Stimulated activated naive CD8-positive, alpha-beta T cell treated with anti-CD3 and anti-CD28 coated beads, Interleukin-15, Interleukin-2, amounts not matched to agents 100 ng/mL and 50 ng/mL, for 24 hours (primary cell): ENCODE data around the gene EFCAB5.

Source experiments
- H3K27ac Mint-ChIP-seq: one replicate; pipeline ENCODE4 v1.8.0; 2021; ENCODE audit warnings: mild to moderate bottlenecking, mixed read lengths
- H3K27me3 Mint-ChIP-seq: one replicate; pipeline ENCODE4 v1.8.0; 2021; ENCODE audit warnings: mixed read lengths
- H3K36me3 Mint-ChIP-seq: one replicate; pipeline ENCODE4 v1.8.0; 2021; ENCODE audit warnings: low read depth, mixed read lengths
- H3K4me1 Mint-ChIP-seq: one replicate; pipeline ENCODE4 v1.8.0; 2021; ENCODE audit warnings: low read depth, mixed read lengths
- H3K4me3 Mint-ChIP-seq: one replicate; pipeline ENCODE4 v1.8.0; 2021; ENCODE audit warnings: mild to moderate bottlenecking, mixed read lengths
- H3K9me3 Mint-ChIP-seq: one replicate; pipeline ENCODE4 v1.8.0; 2021; ENCODE audit warnings: mixed read lengths

The EFCAB5 gene

GRCh38 chr17:30091121-30091670 is 149.8 kb downstream of the EFCAB5 start:
- Mint-ChIP-seq H3K4me3 (no peak overlapping the region), H3K9me3 (peaks cover 4% of the 10 kb centered on the region), H3K27ac (no peak overlapping the region), H3K27me3 (peaks cover 41% of the 10 kb centered on the region), H3K36me3 (no peaks in the 10 kb centered on the region), H3K4me1 (peaks cover 8% of the 10 kb centered on the region)

GRCh38 chr17:30091771-30092170 is 150.3 kb downstream of the EFCAB5 start:
- Mint-ChIP-seq H3K4me3 (no peak overlapping the region), H3K27ac (no peak overlapping the region), H3K4me1 (peaks cover 8% of the 10 kb centered on the region), H3K9me3 (peaks cover 4% of the 10 kb centered on the region), H3K27me3 (peaks cover 41% of the 10 kb centered on the region), H3K36me3 (no peaks in the 10 kb centered on the region)

GRCh38 chr17:30092886-30093285 is 151.5 kb downstream of the EFCAB5 start:
- no peaks in the 10 kb centered on the region for H3K36me3 Mint-ChIP-seq
- H3K27me3 Mint-ChIP-seq, result peaks cover 40% of the 10 kb centered on the region
- no peak overlapping the region for H3K4me3 Mint-ChIP-seq

GRCh38 chr17:30093463-30094147 is 152.2 kb downstream of the EFCAB5 start:
- Mint-ChIP-seq H3K4me1 (peaks cover 8% of the 10 kb centered on the region), H3K9me3 (no peaks in the 10 kb centered on the region), H3K36me3 (no peaks in the 10 kb centered on the region), H3K27ac (no peak overlapping the region), H3K4me3 (no peak overlapping the region), H3K27me3 (peaks cover 40% of the 10 kb centered on the region)

More at GRCh38 chr17:30092886-30093285, 151.5 kb downstream of the EFCAB5 start:
- Mint-ChIP-seq H3K27ac (no peak overlapping the region), H3K9me3 (no peaks in the 10 kb centered on the region), H3K4me1 (peaks cover 8% of the 10 kb centered on the region)

GRCh38 chr17:30095507-30096244 is 154.2 kb downstream of the EFCAB5 start:
- H3K27ac Mint-ChIP-seq, result no peak overlapping the region
- H3K27me3 Mint-ChIP-seq, result peaks cover 31% of the 10 kb centered on the region
- H3K4me1 Mint-ChIP-seq, result peaks cover 8% of the 10 kb centered on the region
- no peak overlapping the region for H3K4me3 Mint-ChIP-seq
- H3K36me3 Mint-ChIP-seq, result no peaks in the 10 kb centered on the region
- H3K9me3 Mint-ChIP-seq, result no peaks in the 10 kb centered on the region

- Mint-ChIP-seq H3K9me3 (no peaks in the 10 kb centered on the region), H3K36me3 (no peaks in the 10 kb centered on the region), H3K4me1 (peaks cover 5% of the 10 kb centered on the region), H3K4me3 (no peak overlapping the region), H3K27me3 (peaks cover 10% of the 10 kb centered on the region), H3K27ac (no peak overlapping the region)
Observed at GRCh38 chr17:30101686-30102390, 160.4 kb downstream of the EFCAB5 start.

- no peaks in the 10 kb centered on the region for H3K9me3 Mint-ChIP-seq
- no peak overlapping the region for H3K27ac Mint-ChIP-seq
- no peaks in the 10 kb centered on the region for H3K36me3 Mint-ChIP-seq
- peaks cover 5% of the 10 kb centered on the region for H3K4me1 Mint-ChIP-seq
- H3K4me3 Mint-ChIP-seq, result no peak overlapping the region
- H3K27me3 Mint-ChIP-seq, result peaks cover 12% of the 10 kb centered on the region
Observed at GRCh38 chr17:30103921-30104320, 162.5 kb downstream of the EFCAB5 start.

GRCh38 chr17:30104575-30105339 is 163.3 kb downstream of the EFCAB5 start:
- no peaks in the 10 kb centered on the region for H3K36me3 Mint-ChIP-seq
- no peaks in the 10 kb centered on the region for H3K9me3 Mint-ChIP-seq
- H3K4me1 Mint-ChIP-seq, result peaks cover 5% of the 10 kb centered on the region
- peak overlapping the region; percentile 79 for H3K4me3 Mint-ChIP-seq
- H3K27me3 Mint-ChIP-seq, result peaks cover 12% of the 10 kb centered on the region
- no peak overlapping the region for H3K27ac Mint-ChIP-seq

- Mint-ChIP-seq H3K36me3 (peaks cover 12% of the 10 kb centered on the region), H3K4me1 (peaks cover 30% of the 10 kb centered on the region), H3K27ac (peak overlapping the region; percentile 45), H3K9me3 (no peaks in the 10 kb centered on the region), H3K4me3 (no peak overlapping the region), H3K27me3 (peaks cover 4% of the 10 kb centered on the region)
Observed at GRCh38 chr17:30112794-30113193, 171.4 kb downstream of the EFCAB5 start.

GRCh38 chr17:30113213-30113612 is 171.8 kb downstream of the EFCAB5 start:
- H3K4me1 Mint-ChIP-seq, result peaks cover 34% of the 10 kb centered on the region
- H3K9me3 Mint-ChIP-seq, result no peaks in the 10 kb centered on the region
- peaks cover 16% of the 10 kb centered on the region for H3K36me3 Mint-ChIP-seq
- H3K27me3 Mint-ChIP-seq, result peaks cover 3% of the 10 kb centered on the region
- no peak overlapping the region for H3K4me3 Mint-ChIP-seq
- H3K27ac Mint-ChIP-seq, result peak overlapping the region; percentile 45

- Mint-ChIP-seq H3K9me3 (no peaks in the 10 kb centered on the region), H3K4me3 (peak overlapping the region; percentile 100), H3K36me3 (peaks cover 37% of the 10 kb centered on the region), H3K4me1 (peaks cover 62% of the 10 kb centered on the region), H3K27me3 (no peaks in the 10 kb centered on the region), H3K27ac (peak overlapping the region; percentile 100)
Observed at GRCh38 chr17:30116345-30116660, 174.9 kb downstream of the EFCAB5 start.

GRCh38 chr17:30116661-30117551 is 175.5 kb downstream of the EFCAB5 start, which contains the start of gene NSRP1:
Gene NSRP1 (plus strand): TSS chr17:30116816. CDS start chr17:30116844, 28 bp downstream.
- no peaks in the 10 kb centered on the region for H3K9me3 Mint-ChIP-seq
- H3K36me3 Mint-ChIP-seq, result peaks cover 41% of the 10 kb centered on the region
- H3K4me1 Mint-ChIP-seq, result peaks cover 67% of the 10 kb centered on the region

GRCh38 chr17:30117675-30118081 is 176.2 kb downstream of the EFCAB5 start:
- no peaks in the 10 kb centered on the region for H3K9me3 Mint-ChIP-seq

More at GRCh38 chr17:30116661-30117551, 175.5 kb downstream of the EFCAB5 start, which contains the start of gene NSRP1:
- H3K27ac Mint-ChIP-seq, result peak within 1 kb of the TSS; percentile 100
- H3K27me3 Mint-ChIP-seq, result no peaks in the 10 kb centered on the region
- H3K4me3 Mint-ChIP-seq, result peak within 1 kb of the TSS; percentile 100

More at GRCh38 chr17:30117675-30118081, 176.2 kb downstream of the EFCAB5 start:
- no peaks in the 10 kb centered on the region for H3K27me3 Mint-ChIP-seq
- peaks cover 66% of the 10 kb centered on the region for H3K4me1 Mint-ChIP-seq
- peaks cover 46% of the 10 kb centered on the region for H3K36me3 Mint-ChIP-seq
- peak overlapping the region; percentile 100 for H3K4me3 Mint-ChIP-seq
- H3K27ac Mint-ChIP-seq, result peak overlapping the region; percentile 100
